Endodermal cell (in vitro differentiated cells): Measurements from ENCODE around the gene ASIC5. TPM values are rescaled to one million over a fixed set of nuclear protein-coding genes. Genes with fewer than 3 reads are reported as not detected.

Experiments used
- DNase-seq: peaks from one replicate; pipeline ENCODE4 v3.0.0-alpha.2; 2017
- H3K27ac ChIP-seq: 2 replicates; pipeline ENCODE4 v1.5.1; 2013; ENCODE audit warnings: mild to moderate bottlenecking, low read depth, low read length, moderate library complexity
- H3K27me3 ChIP-seq: 2 replicates; pipeline ENCODE4 v1.6.1; 2013; ENCODE audit warnings: mild to moderate bottlenecking, low read length, moderate library complexity; ENCODE audit not compliant: insufficient read depth, control insufficient read depth, poor library complexity, severe bottlenecking
- H3K36me3 ChIP-seq: 2 replicates; pipeline ENCODE4 v1.7.0; 2013; ENCODE audit warnings: mild to moderate bottlenecking, low read length, moderate library complexity; ENCODE audit not compliant: control insufficient read depth, insufficient read depth
- H3K4me1 ChIP-seq: one replicate; pipeline ENCODE4 v1.7.0; 2013; ENCODE audit warnings: low read length; ENCODE audit not compliant: control insufficient read depth, insufficient read depth
- H3K4me3 ChIP-seq: 2 replicates; pipeline ENCODE4 v1.5.1; 2013; ENCODE audit warnings: mild to moderate bottlenecking, low read length, moderate library complexity
- H3K9ac ChIP-seq: 2 replicates; pipeline ENCODE4 v1.6.1; 2013; ENCODE audit warnings: mild to moderate bottlenecking, low read length, moderate library complexity; ENCODE audit not compliant: poor library complexity, severe bottlenecking; ENCODE audit errors: extremely low read depth
- H3K9me3 ChIP-seq: 2 replicates; pipeline ENCODE4 v1.6.1; 2013; ENCODE audit warnings: mild to moderate bottlenecking, low read length, moderate library complexity; ENCODE audit not compliant: control insufficient read depth
- H3K27ac Mint-ChIP-seq: 2 replicates; pipeline ENCODE4 v1.8.0; 2020; ENCODE audit warnings: mixed read lengths
- H3K27me3 Mint-ChIP-seq: 2 replicates; pipeline ENCODE4 v1.8.0; 2021; ENCODE audit warnings: mild to moderate bottlenecking, mixed read lengths; ENCODE audit not compliant: insufficient read depth
- H3K36me3 Mint-ChIP-seq: 2 replicates; pipeline ENCODE4 v1.8.0; 2020; ENCODE audit warnings: low read depth, mixed read lengths
- H3K4me1 Mint-ChIP-seq: 2 replicates; pipeline ENCODE4 v1.8.0; 2020; ENCODE audit warnings: mixed read lengths
- H3K4me3 Mint-ChIP-seq: 2 replicates; pipeline ENCODE4 v1.8.0; 2020; ENCODE audit warnings: mild to moderate bottlenecking, moderate library complexity, mixed read lengths
- H3K9me3 Mint-ChIP-seq: 2 replicates; pipeline ENCODE4 v1.8.0; 2020; ENCODE audit warnings: mild to moderate bottlenecking, mixed read lengths
- CTCF ChIP-seq: fragments of 200-600 bp; sonication (generic); conservative IDR thresholded peaks from 2 replicates; pipeline ENCODE4 v1.5.0; 2021; ENCODE audit warnings: antibody characterized with exemption, mild to moderate bottlenecking
- WGBS, 2 experiments: methylation state at CpG; one replicate each; pipeline versions ENCODE4 v1.1.5 to v1.1.7; 2013; ENCODE audit warnings: missing lambda C conversion rate in 2 of 2, mixed read lengths in 1 of 2; ENCODE audit not compliant: insufficient coverage in 1 of 2, insufficient read length in 1 of 2; 5-methylcytosine and 5-hydroxymethylcytosine counted together
- total RNA-seq, 2 donors: library from RNA; stranded (reverse); fragmentation: NEBNext Ultra II Directional in 1 of 2; extraction: Animal tissue kit (Norgen Biotek cat#: 25700) in 1 of 2; gene quantifications; 2 replicates in 1 of 2; 3 replicates in 1 of 2; pipeline ENCODE4 v1.2.1, GENCODE V29; 2021

ASIC5 gene
- total RNA-seq, 2 donors from 2014 or later, result not detected

- Histone ChIP-seq H3K4me3 (no peak overlapping the region), H3K36me3 (no peaks in the 10 kb centered on the region), H3K4me1 (no peaks in the 10 kb centered on the region), H3K27me3 (no peaks in the 10 kb centered on the region), H3K9ac (no peak overlapping the region), H3K27ac (no peak overlapping the region), H3K9me3 (no peaks in the 10 kb centered on the region)
- no peak for TF ChIP-seq CTCF
- DNase-seq, result no peak
- no peak overlapping the region for H3K27ac Mint-ChIP-seq
- WGBS, 2 experiments, result 91 to 93% methylated on average over 3 of the region's 3 CpGs
- no peaks in the 10 kb centered on the region for H3K27me3 Mint-ChIP-seq
- H3K4me3 Mint-ChIP-seq, result no peak overlapping the region
- H3K36me3 Mint-ChIP-seq, result no peaks in the 10 kb centered on the region
- H3K4me1 Mint-ChIP-seq, result peaks cover 1% of the 10 kb centered on the region
- peaks cover 19% of the 10 kb centered on the region for H3K9me3 Mint-ChIP-seq
Observed at GRCh38 chr4:155883895-155884294, 17.8 kb upstream of the ASIC5 start.

- no peaks in the 10 kb centered on the region for H3K4me1 ChIP-seq
- Mint-ChIP-seq H3K27me3 (no peaks in the 10 kb centered on the region), H3K4me3 (no peak overlapping the region), H3K4me1 (peaks cover 1% of the 10 kb centered on the region), H3K9me3 (peaks cover 27% of the 10 kb centered on the region), H3K27ac (no peak overlapping the region), H3K36me3 (no peaks in the 10 kb centered on the region)
- H3K9me3 ChIP-seq, result no peaks in the 10 kb centered on the region
- 86 to 100% methylated on average over 1 of the region's 1 CpG for WGBS, 2 experiments
- no peak overlapping the region for H3K27ac ChIP-seq
- no peak overlapping the region for H3K9ac ChIP-seq
- no peaks in the 10 kb centered on the region for H3K36me3 ChIP-seq
- no peaks in the 10 kb centered on the region for H3K27me3 ChIP-seq
- TF ChIP-seq CTCF, result no peak
- no peak overlapping the region for H3K4me3 ChIP-seq
- DNase-seq, result no peak
Observed at GRCh38 chr4:155881555-155881954, 15.5 kb upstream of the ASIC5 start.

- DNase-seq, result no peak
- Histone ChIP-seq H3K9ac (no peak overlapping the region), H3K4me1 (no peaks in the 10 kb centered on the region), H3K36me3 (no peaks in the 10 kb centered on the region), H3K4me3 (no peak overlapping the region), H3K27me3 (no peaks in the 10 kb centered on the region), H3K9me3 (peaks cover 11% of the 10 kb centered on the region), H3K27ac (no peak overlapping the region)
- H3K9me3 Mint-ChIP-seq, result peaks cover 32% of the 10 kb centered on the region
- TF ChIP-seq CTCF, result no peak
- no peaks in the 10 kb centered on the region for H3K36me3 Mint-ChIP-seq
- no peak overlapping the region for H3K27ac Mint-ChIP-seq
- no peaks in the 10 kb centered on the region for H3K4me1 Mint-ChIP-seq
- H3K4me3 Mint-ChIP-seq, result no peak overlapping the region
- no peaks in the 10 kb centered on the region for H3K27me3 Mint-ChIP-seq
Observed at GRCh38 chr4:155879767-155880166, 13.7 kb upstream of the ASIC5 start.
